ENCODE data around the gene PPIL4.
"Not testable (repeated sequence)": the region's sequence is repeated elsewhere in the genome, so short reads cannot be mapped to it uniquely, and the experiment has no call there.

PPIL4 gene

DNA sequence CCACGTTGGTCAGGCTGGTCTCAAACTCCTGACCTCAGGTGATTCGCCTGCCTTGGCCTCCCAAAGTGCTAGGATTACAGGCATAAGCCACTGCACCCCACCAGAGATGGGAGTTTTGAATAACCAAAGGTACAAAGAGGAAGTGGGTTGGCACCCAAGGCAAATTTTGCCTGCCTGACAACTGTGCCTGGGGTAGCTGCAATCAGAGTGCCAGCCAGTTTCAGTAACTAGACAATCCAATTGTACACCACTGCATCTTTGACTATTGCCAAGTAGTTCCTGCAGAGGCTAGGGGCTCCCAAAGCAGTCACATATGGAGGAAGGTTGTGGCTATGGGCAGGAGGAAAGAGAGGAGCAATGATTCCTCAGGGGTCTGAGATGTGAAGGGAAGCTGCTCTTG, 77.7 kb downstream of the PPIL4 start:
- H3K27me3 ChIP-seq (ENCODE audit: low read depth, low read length): no peaks in the 10 kb centered on the region
- H3K4me1 ChIP-seq (ENCODE audit: low read length): peaks cover 74% of the 10 kb centered on the region
- H3K27ac ChIP-seq (ENCODE audit: low read length): peak overlapping the region; percentile 100
- H2AFZ ChIP-seq (ENCODE audit: low read depth, low read length): no peak overlapping the region
- H3K4me2 ChIP-seq (ENCODE audit: low read length): peak overlapping the region; percentile 98
- peak overlapping the region; percentile 72 for H3K4me3 ChIP-seq (ENCODE audit: low read length)
- H3K79me2 ChIP-seq (ENCODE audit: low read length): peaks cover 95% of the 10 kb centered on the region
- no peak for TF ChIP-seq EZH2phosphoT487 (IDR thresholded peaks at IDR 0.05; ENCODE audit: low read depth)
- no peak for TF ChIP-seq CTCF (IDR thresholded peaks at IDR 0.05; ENCODE audit: low read depth, low read length)
- H3K9me3 ChIP-seq (ENCODE audit: insufficient read depth, low read length): peaks cover 5% of the 10 kb centered on the region; the same call in 1 of the 2 replicates
- peak overlapping the region; percentile 94 for H3K9ac ChIP-seq (ENCODE audit: low read length)
- H3K36me3 ChIP-seq (replicated peaks; ENCODE audit: low read depth, low read length): peaks cover 45% of the 10 kb centered on the region
- peaks cover 32% of the 10 kb centered on the region for H4K20me1 ChIP-seq (ENCODE audit: insufficient read depth, low read length)

GRCh38 chr6:149467265-149467664, 78.6 kb downstream of the PPIL4 start:
- Histone ChIP-seq H3K27ac (ENCODE audit: low read length) (peak overlapping the region; percentile 100), H3K4me1 (ENCODE audit: low read length) (peaks cover 65% of the 10 kb centered on the region), H2AFZ (ENCODE audit: low read depth, low read length) (no peak overlapping the region), H3K4me2 (ENCODE audit: low read length) (peak overlapping the region; percentile 98), H3K36me3 (replicated peaks; ENCODE audit: low read depth, low read length) (peaks cover 46% of the 10 kb centered on the region), H3K27me3 (ENCODE audit: low read depth, low read length) (no peaks in the 10 kb centered on the region), H3K9ac (ENCODE audit: low read length) (peak overlapping the region; percentile 94), H4K20me1 (ENCODE audit: insufficient read depth, low read length) (peaks cover 34% of the 10 kb centered on the region), H3K79me2 (ENCODE audit: low read length) (peaks cover 95% of the 10 kb centered on the region), H3K4me3 (ENCODE audit: low read length) (peak overlapping the region; percentile 72), H3K9me3 (ENCODE audit: insufficient read depth, low read length) (peaks cover 5% of the 10 kb centered on the region; the same call in 1 of the 2 replicates)
- TF ChIP-seq CTCF (IDR thresholded peaks at IDR 0.05; ENCODE audit: low read depth, low read length): no peak
- TF ChIP-seq EZH2phosphoT487 (IDR thresholded peaks at IDR 0.05; ENCODE audit: low read depth): no peak

DNA sequence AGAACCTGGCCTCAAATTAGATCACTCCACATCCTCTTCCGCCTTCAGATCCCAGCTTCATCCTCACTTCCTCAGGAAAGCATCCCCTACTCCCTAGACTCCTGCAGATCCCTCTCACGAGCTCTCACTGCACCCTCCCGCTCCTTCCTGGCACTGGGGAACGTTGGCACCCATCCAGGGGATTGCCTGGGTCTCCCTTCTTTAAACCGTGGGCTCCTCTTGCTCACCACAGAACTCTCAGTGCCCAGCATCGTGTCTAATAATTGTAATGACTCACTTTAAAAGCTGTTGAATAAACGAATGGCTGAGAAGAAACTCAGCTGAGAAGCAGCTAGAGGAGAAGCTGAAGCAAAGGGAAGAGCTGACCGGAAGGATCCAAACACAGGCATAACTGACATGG, 81.4 kb downstream of the PPIL4 start:
- Histone ChIP-seq H2AFZ (ENCODE audit: low read depth, low read length) (no peak overlapping the region), H3K9ac (ENCODE audit: low read length) (no peak overlapping the region), H3K4me2 (ENCODE audit: low read length) (no peak overlapping the region), H4K20me1 (ENCODE audit: insufficient read depth, low read length) (peaks cover 35% of the 10 kb centered on the region; the same call in 1 of the 2 replicates), H3K79me2 (ENCODE audit: low read length) (peaks cover 88% of the 10 kb centered on the region), H3K9me3 (ENCODE audit: insufficient read depth, low read length) (peaks cover 2% of the 10 kb centered on the region; the same call in 1 of the 2 replicates), H3K27me3 (ENCODE audit: low read depth, low read length) (no peaks in the 10 kb centered on the region), H3K4me1 (ENCODE audit: low read length) (peaks cover 40% of the 10 kb centered on the region), H3K36me3 (replicated peaks; ENCODE audit: low read depth, low read length) (peaks cover 40% of the 10 kb centered on the region), H3K4me3 (ENCODE audit: low read length) (no peak overlapping the region), H3K27ac (ENCODE audit: low read length) (no peak overlapping the region)
- TF ChIP-seq CTCF (IDR thresholded peaks at IDR 0.05; ENCODE audit: low read depth, low read length) (no peak), EZH2phosphoT487 (IDR thresholded peaks at IDR 0.05; ENCODE audit: low read depth) (no peak)

DNA sequence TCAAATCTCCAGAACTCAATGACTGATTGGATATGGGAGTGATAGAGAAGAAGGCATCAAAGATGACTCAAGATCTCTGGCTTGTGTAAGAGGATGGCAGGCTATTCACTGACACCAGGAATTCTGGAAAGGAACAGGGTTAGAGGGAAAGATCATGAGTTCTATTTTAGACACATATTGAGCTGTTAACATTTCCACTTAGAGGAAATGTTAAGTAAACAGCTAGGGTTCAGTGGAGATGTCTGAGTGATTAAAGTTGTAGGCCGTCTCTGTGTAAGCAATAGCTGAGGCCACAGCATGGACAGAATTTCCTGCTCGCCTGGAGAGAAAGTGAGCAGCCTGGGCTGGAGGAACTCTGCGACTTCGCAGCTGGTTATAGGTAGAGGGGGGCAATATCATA, 82.1 kb downstream of the PPIL4 start:
- H3K4me2 ChIP-seq (ENCODE audit: low read length): no peak overlapping the region

GRCh38 chr6:149462712-149463111, 83.1 kb downstream of the PPIL4 start:
- H2AFZ ChIP-seq (ENCODE audit: low read depth, low read length); H3K4me2 ChIP-seq (ENCODE audit: low read length); H3K9ac ChIP-seq (ENCODE audit: low read length): not testable (repeated sequence)

More for the DNA sequence above, 82.1 kb downstream of the PPIL4 start:
- no peak overlapping the region for H3K4me3 ChIP-seq (ENCODE audit: low read length)
- no peak overlapping the region for H3K27ac ChIP-seq (ENCODE audit: low read length)
- TF ChIP-seq EZH2phosphoT487 (IDR thresholded peaks at IDR 0.05; ENCODE audit: low read depth) (no peak), CTCF (IDR thresholded peaks at IDR 0.05; ENCODE audit: low read depth, low read length) (no peak)
- peaks cover 44% of the 10 kb centered on the region for H3K36me3 ChIP-seq (replicated peaks; ENCODE audit: low read depth, low read length)
- H2AFZ ChIP-seq (ENCODE audit: low read depth, low read length): no peak overlapping the region
- peaks cover 35% of the 10 kb centered on the region for H3K4me1 ChIP-seq (ENCODE audit: low read length)
- peaks cover 91% of the 10 kb centered on the region for H3K79me2 ChIP-seq (ENCODE audit: low read length)
- H4K20me1 ChIP-seq (ENCODE audit: insufficient read depth, low read length): peaks cover 35% of the 10 kb centered on the region; the same call in 1 of the 2 replicates
- no peaks in the 10 kb centered on the region for H3K27me3 ChIP-seq (ENCODE audit: low read depth, low read length)
- H3K9ac ChIP-seq (ENCODE audit: low read length): no peak overlapping the region
- H3K9me3 ChIP-seq (ENCODE audit: insufficient read depth, low read length): no peaks in the 10 kb centered on the region; the same call in 1 of the 2 replicates

More at GRCh38 chr6:149462712-149463111, 83.1 kb downstream of the PPIL4 start:
- peaks cover 25% of the 10 kb centered on the region for H3K4me1 ChIP-seq (ENCODE audit: low read length)
- peaks cover 90% of the 10 kb centered on the region for H3K79me2 ChIP-seq (ENCODE audit: low read length)
- H4K20me1 ChIP-seq (ENCODE audit: insufficient read depth, low read length): peaks cover 40% of the 10 kb centered on the region; the same call in 1 of the 2 replicates
- not testable (repeated sequence) for H3K4me3 ChIP-seq (ENCODE audit: low read length); H3K9me3 ChIP-seq (ENCODE audit: insufficient read depth, low read length); H3K27ac ChIP-seq (ENCODE audit: low read length); H3K27me3 ChIP-seq (ENCODE audit: low read depth, low read length)
- peaks cover 46% of the 10 kb centered on the region for H3K36me3 ChIP-seq (replicated peaks; ENCODE audit: low read depth, low read length)

Data from OCI-LY3 (cell line).